GM20431 (cell line): ENCODE measurements around the gene ZNF558.
"Not testable (repeated sequence)": the region's sequence is repeated elsewhere in the genome, so short reads cannot be mapped to it uniquely, and the experiment has no call there.

Source experiments
- in situ Hi-C: fragments of 300-500 bp; cut with MseI, MboI; formaldehyde crosslinking; loops from one replicate; pipeline ENCODE4 v1.15.0; 2020; ENCODE audit warnings: low sequenced_read_pairs; ENCODE audit not compliant: unreplicated experiment

The ZNF558 gene

DNA sequence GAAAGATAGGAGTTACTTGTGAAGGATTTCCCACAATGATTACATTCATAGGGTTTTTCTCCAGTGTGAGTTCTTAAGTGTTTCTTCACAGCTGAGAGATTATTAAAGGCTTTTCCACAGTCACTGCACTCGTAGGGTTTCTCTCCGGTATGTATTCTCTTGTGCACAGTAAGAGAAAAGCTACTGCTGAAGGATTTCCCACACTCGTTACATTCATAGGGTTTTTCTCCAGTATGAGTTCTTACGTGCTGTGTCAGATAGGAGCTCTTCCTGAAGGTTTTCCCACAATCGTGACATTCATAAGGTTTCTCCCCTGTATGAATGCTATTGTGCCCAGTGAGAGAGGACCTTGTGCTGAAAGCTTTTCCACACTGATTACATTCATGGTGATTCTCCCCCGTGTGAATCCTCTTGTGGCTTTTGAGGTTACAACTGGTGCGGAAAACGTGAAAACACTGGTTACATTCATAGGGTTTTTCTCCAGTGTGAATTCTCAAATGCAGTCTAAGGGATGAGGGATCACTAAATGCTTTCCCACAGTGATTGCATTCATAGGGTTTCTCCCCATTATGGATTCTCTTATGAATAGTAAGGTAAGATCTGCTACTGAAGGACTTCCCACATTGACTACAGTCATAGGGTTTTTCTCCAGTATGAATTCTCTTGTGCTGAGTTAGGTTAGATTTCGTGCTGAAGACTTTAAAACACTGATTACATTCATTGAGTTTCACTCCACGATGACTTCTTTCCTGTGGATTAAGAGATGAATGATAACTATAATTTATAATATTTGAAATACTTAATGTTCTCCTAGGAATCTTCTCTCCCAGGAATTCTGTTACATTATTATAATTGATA lies 20.6 kb downstream of the ZNF558 start:
- in situ Hi-C loops: no loop called here

DNA sequence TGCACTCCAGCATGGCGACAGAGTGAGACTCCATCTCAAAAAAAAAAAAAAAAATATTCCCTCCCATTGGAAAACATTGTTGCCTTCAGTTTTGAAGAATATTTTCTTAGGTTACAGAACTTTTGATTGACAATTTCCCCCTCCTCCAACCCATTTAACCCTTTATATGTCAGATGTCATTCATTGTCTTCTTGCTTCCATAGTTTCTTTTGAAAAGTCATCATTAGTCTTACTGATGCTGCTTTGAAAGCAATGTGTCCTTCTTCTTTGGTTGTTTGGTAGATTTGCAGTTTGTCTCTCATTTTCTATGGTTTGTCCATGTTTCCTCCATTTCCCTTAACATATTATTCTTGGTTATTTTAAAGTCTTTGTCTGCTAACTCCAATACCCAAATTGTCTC lies 25.4 kb downstream of the ZNF558 start:
- in situ Hi-C loops: no loop called here

DNA sequence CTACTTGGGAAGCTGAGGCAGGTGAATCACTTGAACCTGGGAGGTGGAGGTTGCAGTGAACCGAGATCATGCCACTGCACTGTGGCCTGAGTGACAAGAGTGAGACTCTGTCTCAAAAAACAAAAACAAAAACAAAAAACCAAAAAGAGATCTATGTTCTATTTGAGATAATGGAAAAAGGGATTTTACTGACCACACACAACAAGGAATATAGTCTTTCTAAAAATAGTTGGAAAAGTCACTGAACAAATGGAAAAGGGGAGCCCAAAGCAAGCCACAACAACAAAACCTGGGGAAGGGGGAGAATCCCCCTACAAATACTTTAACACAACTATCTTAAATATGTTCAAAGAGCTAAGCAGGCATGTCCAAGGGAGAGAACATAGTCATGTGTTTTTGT lies 37.3 kb downstream of the ZNF558 start:
- in situ Hi-C loops: no loop called here

DNA sequence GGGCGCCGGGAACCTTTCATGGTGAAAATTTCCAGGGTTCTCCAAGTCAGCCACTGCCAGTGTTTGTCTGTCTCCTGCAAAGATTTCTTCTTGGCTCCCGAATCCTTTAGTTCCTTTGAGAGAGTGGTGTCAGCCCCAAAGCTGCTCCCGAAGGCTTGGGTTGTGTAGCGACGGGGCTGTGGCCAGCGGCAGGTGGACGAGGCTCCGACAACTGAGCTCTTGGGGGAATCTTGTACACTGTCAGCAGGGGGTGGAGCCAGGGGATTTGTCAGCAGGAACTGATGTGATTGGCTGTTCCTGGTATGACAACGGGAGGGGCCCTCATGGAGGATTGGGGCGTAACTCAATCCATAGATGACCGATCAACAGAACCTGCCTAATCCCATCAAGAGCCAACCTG lies 58.5 kb downstream of the ZNF558 start:
- in situ Hi-C loops: not testable (repeated sequence)

DNA sequence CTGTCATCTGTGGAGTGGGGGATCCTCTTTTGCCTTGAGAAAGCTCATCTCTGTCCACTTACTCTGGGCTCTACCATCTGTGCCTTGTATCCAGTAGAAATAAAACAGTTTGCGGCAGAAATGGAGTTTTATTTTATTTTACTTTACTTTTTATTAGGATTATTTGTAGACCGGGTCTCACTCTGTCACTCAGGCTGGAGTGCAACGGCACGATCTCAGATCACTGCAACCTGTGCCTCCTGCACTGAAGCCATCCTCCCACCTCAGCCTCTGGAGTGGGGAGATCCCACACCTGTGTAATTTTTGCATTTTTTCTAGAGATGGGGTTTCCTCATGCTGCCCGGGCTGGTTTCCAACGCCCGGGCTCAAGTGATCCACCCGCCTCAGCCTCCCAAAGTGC lies 62.8 kb downstream of the ZNF558 start:
- in situ Hi-C loops: not testable (repeated sequence)

DNA sequence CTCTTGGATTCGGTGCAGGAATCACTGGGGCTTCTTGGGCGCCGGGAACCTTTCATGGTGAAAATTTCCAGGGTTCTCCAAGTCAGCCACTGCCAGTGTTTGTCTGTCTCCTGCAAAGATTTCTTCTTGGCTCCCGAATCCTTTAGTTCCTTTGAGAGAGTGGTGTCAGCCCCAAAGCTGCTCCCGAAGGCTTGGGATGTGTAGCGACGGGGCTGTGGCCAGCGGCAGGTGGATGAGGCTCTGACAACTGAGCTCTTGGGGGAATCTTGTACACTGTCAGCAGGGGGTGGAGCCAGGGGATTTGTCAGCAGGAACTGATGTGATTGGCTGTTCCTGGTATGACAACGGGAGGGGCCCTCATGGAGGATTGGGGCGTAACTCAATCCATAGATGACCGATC lies 64.8 kb downstream of the ZNF558 start:
- in situ Hi-C loops: not testable (repeated sequence)
